H1 (cell line): Measurements from ENCODE around the gene ACYP2. TPM values are rescaled to one million over a fixed set of nuclear protein-coding genes. Genes with fewer than 3 reads are reported as not detected.

Experiments
- CTCF ChIA-PET: fragments of 300-600 bp; sonication (Branson Sonifier 250); formaldehyde crosslinking; loops from one replicate; lab custom pipeline; 2021; ENCODE audit not compliant: partially characterized antibody; lab: Charles Lee
- POLR2A ChIA-PET: fragments of 300-600 bp; sonication (Branson Sonifier 250); formaldehyde crosslinking; loops from one replicate; lab custom pipeline; 2021; ENCODE audit warnings: inconsistent platforms; ENCODE audit not compliant: partially characterized antibody; lab: Charles Lee
- DNase-seq, 2 experiments: peaks; one replicate each; pipeline versions ENCODE4 v3.0.0 to v3.0.0-alpha.2; 2010 to 2022; ENCODE audit warnings: low spot score in 2 of 2, low read depth in 1 of 2, mixed read lengths in 1 of 2
- FAIRE-seq: peaks from 2 replicates; lab custom pipeline; 2011; peaks lifted over from hg19 to GRCh38; lab: Jason Lieb, UNC
- H2AFZ ChIP-seq: 2 replicates; pipeline ENCODE4 v1.8.1; 2012; ENCODE audit warnings: low read length, inconsistent platforms
- H2AK5ac ChIP-seq: 2 replicates; pipeline ENCODE4 v1.6.1; 2013; ENCODE audit warnings: low read depth, low read length
- H2BK120ac ChIP-seq: replicated peaks from 2 replicates; pipeline ENCODE3; 2013; ENCODE audit warnings: low read depth, low read length, inconsistent platforms
- H2BK12ac ChIP-seq: 2 replicates; pipeline ENCODE4 v1.6.1; 2013; ENCODE audit warnings: low read depth, low read length
- H2BK15ac ChIP-seq: 2 replicates; pipeline ENCODE4 v1.6.1; 2013; ENCODE audit warnings: low read length
- H2BK20ac ChIP-seq: 2 replicates; pipeline ENCODE4 v1.6.1; 2013; ENCODE audit warnings: low read length
- H2BK5ac ChIP-seq: 2 replicates; pipeline ENCODE4 v1.6.1; 2013; ENCODE audit warnings: low read depth, low read length
- H3K14ac ChIP-seq: 2 replicates; pipeline ENCODE4 v1.6.1; 2013; ENCODE audit warnings: inconsistent platforms; ENCODE audit not compliant: insufficient read length
- H3K18ac ChIP-seq: 2 replicates; pipeline ENCODE4 v1.6.1; 2013; ENCODE audit warnings: low read length; ENCODE audit errors: extremely low read depth
- H3K23ac ChIP-seq: 2 replicates; pipeline ENCODE4 v1.6.1; 2013; ENCODE audit warnings: inconsistent platforms; ENCODE audit not compliant: insufficient read length
- H3K23me2 ChIP-seq: 2 replicates; pipeline ENCODE4 v1.6.1; 2013; ENCODE audit warnings: low read depth, low read length
- H3K27ac ChIP-seq: 2 replicates; pipeline ENCODE4 v1.6.1; 2011; ENCODE audit warnings: low read depth, low read length, inconsistent platforms
- H3K27me3 ChIP-seq, 4 experiments: replicated peaks in 1 of 4; 1 replicate in 1 of 4; 2 replicates in 3 of 4; pipeline versions ENCODE4 v1.6.1 to v1.8.1; 2011 to 2013; ENCODE audit warnings: low read length in 3 of 4, mild to moderate bottlenecking in 3 of 4, inconsistent platforms in 2 of 4, mixed read lengths in 2 of 4, moderate library complexity in 1 of 4; ENCODE audit not compliant: control insufficient read depth in 3 of 4, insufficient read depth in 3 of 4; ENCODE audit errors: extremely low read depth in 1 of 4
- H3K36me3 ChIP-seq, 4 experiments: 2 replicates each; pipeline versions ENCODE4 v1.6.1 to v1.8.1; 2011 to 2013; ENCODE audit warnings: mild to moderate bottlenecking in 4 of 4, low read length in 3 of 4, moderate library complexity in 2 of 4, control low read depth in 1 of 4, inconsistent platforms in 1 of 4; ENCODE audit not compliant: insufficient read depth in 4 of 4, control insufficient read depth in 2 of 4
- H3K4ac ChIP-seq: replicated peaks from 2 replicates; pipeline ENCODE3; 2013; ENCODE audit warnings: low read length, low read depth, mixed read lengths, inconsistent platforms; ENCODE audit not compliant: insufficient read length
- H3K4me1 ChIP-seq, 4 experiments: replicated peaks in 1 of 4; 1 replicate in 1 of 4; 2 replicates in 3 of 4; pipeline versions ENCODE4 v1.6.1 to v1.8.1; 2011 to 2013; ENCODE audit warnings: low read length in 3 of 4, inconsistent platforms in 2 of 4, mixed read lengths in 1 of 4; ENCODE audit not compliant: insufficient read depth in 4 of 4, control insufficient read depth in 3 of 4
- H3K4me2 ChIP-seq, 2 experiments: 2 replicates each; pipeline versions ENCODE4 v1.6.1 to v1.8.1; 2011 to 2013; ENCODE audit warnings: low read depth in 2 of 2, low read length in 2 of 2, control low read depth in 1 of 2, inconsistent platforms in 1 of 2, mild to moderate bottlenecking in 1 of 2; ENCODE audit not compliant: insufficient read depth in 1 of 2
- H3K4me3 ChIP-seq, 4 experiments: fragments of 200-600, 300-600 bp in 1 of 4; sonication (generic), shearing (Covaris generic), sonication (Bioruptor Twin) in 1 of 4; 2 replicates each; pipeline versions ENCODE4 v1.5.1 to v1.8.1; 2011 to 2016; ENCODE audit warnings: low read length in 4 of 4, low read depth in 3 of 4, control low read depth in 2 of 4, inconsistent platforms in 2 of 4, mild to moderate bottlenecking in 2 of 4, mixed read lengths in 1 of 4, moderate library complexity in 1 of 4; ENCODE audit not compliant: insufficient read depth in 2 of 4; ENCODE audit errors: extremely low read depth in 1 of 4
- H3K56ac ChIP-seq: replicated peaks from 2 replicates; pipeline ENCODE3; 2013; ENCODE audit warnings: low read depth, mild to moderate bottlenecking, mixed read lengths, low read length, inconsistent platforms; ENCODE audit not compliant: insufficient read length
- H3K79me1 ChIP-seq: 2 replicates; pipeline ENCODE4 v1.6.1; 2013; ENCODE audit warnings: low read depth, low read length, control low read depth
- H3K79me2 ChIP-seq, 2 experiments: 2 replicates each; pipeline versions ENCODE4 v1.6.1 to v1.8.1; 2012 to 2013; ENCODE audit warnings: low read length in 2 of 2, mild to moderate bottlenecking in 2 of 2, inconsistent platforms in 1 of 2; ENCODE audit not compliant: insufficient read depth in 2 of 2, control insufficient read depth in 1 of 2
- H3K9ac ChIP-seq, 4 experiments: replicated peaks in 1 of 4; 1 replicate in 1 of 4; 2 replicates in 3 of 4; pipeline versions ENCODE4 v1.6.1 to v1.8.1; 2011 to 2013; ENCODE audit warnings: low read depth in 3 of 4, low read length in 3 of 4, control low read depth in 2 of 4, mild to moderate bottlenecking in 2 of 4, moderate library complexity in 2 of 4, inconsistent platforms in 1 of 4; ENCODE audit errors: extremely low read depth in 1 of 4
- H3K9me3 ChIP-seq, 2 experiments: 2 replicates each; pipeline versions ENCODE4 v1.6.1 to v1.8.1; 2012 to 2013; ENCODE audit warnings: mild to moderate bottlenecking in 2 of 2, moderate library complexity in 2 of 2, control low read depth in 1 of 2, inconsistent platforms in 1 of 2, low read depth in 1 of 2, low read length in 1 of 2, mixed read lengths in 1 of 2; ENCODE audit not compliant: insufficient read depth in 2 of 2
- H4K20me1 ChIP-seq, 2 experiments: replicated peaks in 1 of 2; 2 replicates each; pipeline versions ENCODE3 to v1.8.1; 2011 to 2013; ENCODE audit warnings: inconsistent platforms in 2 of 2, low read length in 2 of 2, mild to moderate bottlenecking in 1 of 2; ENCODE audit not compliant: insufficient read depth in 2 of 2, control insufficient read depth in 1 of 2
- H4K5ac ChIP-seq: 2 replicates; pipeline ENCODE4 v1.6.1; 2013; ENCODE audit warnings: low read length, low read depth, mixed read lengths, inconsistent platforms; ENCODE audit not compliant: insufficient read length
- H4K8ac ChIP-seq: 2 replicates; pipeline ENCODE4 v1.8.0; 2013; ENCODE audit warnings: mild to moderate bottlenecking, moderate library complexity, low read length, inconsistent platforms; ENCODE audit not compliant: insufficient read depth; ENCODE audit errors: extremely low read depth
- H4K91ac ChIP-seq: replicated peaks from 2 replicates; pipeline ENCODE3; 2013; ENCODE audit warnings: low read length, mixed read lengths, inconsistent platforms; ENCODE audit not compliant: insufficient read length
- ATF3 ChIP-seq: IDR thresholded peaks from 2 replicates; pipeline ENCODE4 v1.6.1; 2011; ENCODE audit warnings: low read depth, mild to moderate bottlenecking, low read length; ENCODE audit not compliant: insufficient read depth
- CBX8 ChIP-seq: fragments of 300-800, 300-1000 bp; sonication (generic); IDR thresholded peaks from 2 replicates; pipeline ENCODE4 v1.7.1; 2016; ENCODE audit warnings: low read depth, low read length, borderline replicate concordance
- CTBP2 ChIP-seq: IDR thresholded peaks from 2 replicates; pipeline ENCODE4 v1.7.0; 2011; ENCODE audit warnings: borderline replicate concordance, mild to moderate bottlenecking, moderate library complexity, mixed read lengths, low read length; ENCODE audit not compliant: insufficient read depth, insufficient read length
- EGR1 ChIP-seq: IDR thresholded peaks from 2 replicates; pipeline ENCODE4 v1.6.1; 2011; ENCODE audit warnings: low read depth, low read length, borderline replicate concordance
- FOSL1 ChIP-seq: IDR thresholded peaks from 2 replicates; pipeline ENCODE4 v1.6.1; 2011; ENCODE audit warnings: mild to moderate bottlenecking, low read depth, low read length, moderate library complexity; ENCODE audit not compliant: insufficient read depth
- HDAC6 ChIP-seq: IDR thresholded peaks from one replicate; pipeline ENCODE4 v1.7.1; 2012; ENCODE audit warnings: low read depth, mild to moderate bottlenecking, inconsistent platforms, low read length, moderate library complexity
- JUND ChIP-seq: IDR thresholded peaks from 2 replicates; pipeline ENCODE4 v1.6.1; 2011; ENCODE audit warnings: mild to moderate bottlenecking, improper control_type of control experiment, low read length
- KDM1A ChIP-seq: fragments of 200-600, 300-600 bp; sonication (generic); IDR thresholded peaks from 2 replicates; pipeline ENCODE4 v1.7.1; 2016; ENCODE audit warnings: mild to moderate bottlenecking, low read length, borderline replicate concordance
- MAX ChIP-seq: IDR thresholded peaks from 2 replicates; pipeline ENCODE4 v1.6.1; 2012; ENCODE audit warnings: inconsistent platforms
- NANOG ChIP-seq: IDR thresholded peaks from 2 replicates; pipeline ENCODE4 v1.6.1; 2011; ENCODE audit warnings: low read length, low read depth, mild to moderate bottlenecking, inconsistent platforms; ENCODE audit not compliant: insufficient read depth, poor library complexity, severe bottlenecking
- SIRT6 ChIP-seq: IDR thresholded peaks from one replicate; pipeline ENCODE4 v1.7.1; 2012; ENCODE audit warnings: low read length, inconsistent platforms
- SP1 ChIP-seq: IDR thresholded peaks from 2 replicates; pipeline ENCODE4 v1.6.1; 2011; ENCODE audit warnings: low read depth, low read length
- SP2 ChIP-seq: IDR thresholded peaks from 2 replicates; pipeline ENCODE4 v1.6.1; 2012; ENCODE audit warnings: mild to moderate bottlenecking, low read length, inconsistent platforms
- YY1 ChIP-seq: IDR thresholded peaks from 2 replicates; pipeline ENCODE4 v1.6.1; 2011; ENCODE audit warnings: low read depth, mild to moderate bottlenecking, low read length
- WGBS, 2 experiments: shearing (Covaris generic) in 1 of 2; methylation state at CpG; one replicate each; pipeline versions ENCODE4 v1.1.6 to v1.1.7; 2013 to 2015; ENCODE audit warnings: low lambda C conversion rate in 2 of 2, mixed read lengths in 2 of 2, inconsistent platforms in 1 of 2, low coverage in 1 of 2, missing lambda C conversion rate in 1 of 2; ENCODE audit not compliant: insufficient replicate concordance in 2 of 2, insufficient coverage in 1 of 2, insufficient read length in 1 of 2; ENCODE audit errors: extremely low coverage in 1 of 2, missing lambda C conversion rate in 1 of 2; 5-methylcytosine and 5-hydroxymethylcytosine counted together
- polyA plus RNA-seq, 7 experiments: library from polyadenylated mRNA; depleted of rRNA in 3 of 7; stranded (reverse) in 5 of 7; unstranded in 2 of 7; fragments of >200 nt in 5 of 7; fragments of 200-250 nt in 2 of 7; gene quantifications; 1 replicate in 5 of 7; 2 replicates in 1 of 7; 4 replicates in 1 of 7; pipeline versions ENCODE4 v1.2.1 to v1.2.3, GENCODE V29; 2011 to 2013; ENCODE audit warnings: missing spikeins in 2 of 7, mixed read lengths in 2 of 7
- total RNA-seq: library from RNA; stranded (reverse); fragmentation: NEBNext Ultra II Directional; extraction: Animal tissue kit (Norgen Biotek cat#: 25700); gene quantifications from 2 replicates; pipeline ENCODE4 v1.2.1, GENCODE V29; 2021

The ACYP2 gene
- total and polyA plus RNA-seq, 2 of the 8 experiments (the other 6 are each of a cell fraction or from before 2014, with no cell fraction given), result 3.4 to 4.4 TPM

- no peak for FAIRE-seq
- H2AFZ ChIP-seq, result no peak overlapping the region
- H4K20me1 ChIP-seq, result no peaks in the 10 kb centered on the region
- no peaks in the 10 kb centered on the region for H3K27me3 ChIP-seq
- H3K23ac ChIP-seq, result no peak overlapping the region
- H4K8ac ChIP-seq, result no peak overlapping the region
- no peak overlapping the region for H3K27ac ChIP-seq
- H3K36me3 ChIP-seq, result no peaks in the 10 kb centered on the region
- no peak overlapping the region for H3K4me3 ChIP-seq
- no peaks in the 10 kb centered on the region for H3K23me2 ChIP-seq
- H3K56ac ChIP-seq, result no peak overlapping the region
- H3K79me1 ChIP-seq, result no peaks in the 10 kb centered on the region
- no peak overlapping the region for H2BK12ac ChIP-seq
- H3K9me3 ChIP-seq, result peaks cover 0 to 4% of the 10 kb centered on the region in 2 experiments; a peak in 1 of 4 replicates
- POLR2A ChIA-PET, result no interaction called here
- H4K91ac ChIP-seq, result no peak overlapping the region
- no peak overlapping the region for H3K18ac ChIP-seq
- H2BK20ac ChIP-seq, result no peak overlapping the region
- no peak overlapping the region for H2BK15ac ChIP-seq
- no peak overlapping the region for H2BK120ac ChIP-seq
- no peak overlapping the region for H3K4ac ChIP-seq
- no peaks in the 10 kb centered on the region for H3K79me2 ChIP-seq
- H3K4me2 ChIP-seq, result no peak overlapping the region
- CTCF ChIA-PET, result interaction anchor here (0.6 kb wide), 1 partner anchor 44 kb away, joined by 3 read pairs; no protein-coding TSS in a partner anchor
- H4K5ac ChIP-seq, result no peak overlapping the region
- DNase-seq, result no peak
- H2BK5ac ChIP-seq, result no peak overlapping the region
- 84% methylated on average over 2 of the region's 2 CpGs; no CpG with 5 or more reads in 1 of the 2 experiments for WGBS, 2 experiments
- H3K14ac ChIP-seq, result no peak overlapping the region
- H2AK5ac ChIP-seq, result no peak overlapping the region
- H3K4me1 ChIP-seq, result 0 out of 7 replicates have a peak, but pooled peaks cover 0 to 4% (median 0%) of the 10 kb centered on the region in 4 experiments
- H3K9ac ChIP-seq, result no peak overlapping the region
- TF ChIP-seq NANOG (no peak), CBX8 (no peak), YY1 (no peak), KDM1A (no peak), EGR1 (no peak), JUND (no peak), ATF3 (no peak), FOSL1 (no peak), SP2 (no peak), SIRT6 (no peak), MAX (no peak), SP1 (no peak), CTBP2 (no peak), HDAC6 (no peak)
Measured at GRCh38 chr2:54100772-54101171, 14.6 kb upstream of the ACYP2 start.
